HUDEP-2 (cell line): Measurements from ENCODE around the gene DPY19L3.
"Not testable (repeated sequence)": the region's sequence is repeated elsewhere in the genome, so short reads cannot be mapped to it uniquely, and the experiment has no call there.

Experiments
- DNase-seq, 76 experiments: peaks; one replicate each; lab custom pipeline; 2025; ENCODE audit not compliant: unreplicated experiment in 76 of 76; lab: John Stamatoyannopoulos, UW

Gene DPY19L3

DNA sequence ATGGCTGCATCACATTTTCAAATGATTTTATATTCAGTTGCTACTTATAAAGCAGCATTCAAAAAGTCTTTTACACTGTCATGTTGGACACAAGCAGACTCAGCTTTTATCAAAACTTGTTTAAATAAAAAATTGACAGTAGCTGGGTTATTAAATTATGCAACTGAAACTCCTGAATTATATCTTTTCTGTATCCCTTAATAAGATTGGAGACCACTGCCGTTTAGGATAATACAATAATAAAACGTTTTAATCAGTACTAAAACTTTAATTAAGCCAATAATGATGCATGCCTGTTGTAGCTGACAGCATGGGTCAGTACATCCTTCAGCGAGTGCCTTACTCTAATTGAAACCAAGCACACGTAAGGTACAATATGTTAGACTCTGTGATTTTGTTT, 78.0 kb downstream of the DPY19L3 start:
- no peak for DNase-seq

DNA sequence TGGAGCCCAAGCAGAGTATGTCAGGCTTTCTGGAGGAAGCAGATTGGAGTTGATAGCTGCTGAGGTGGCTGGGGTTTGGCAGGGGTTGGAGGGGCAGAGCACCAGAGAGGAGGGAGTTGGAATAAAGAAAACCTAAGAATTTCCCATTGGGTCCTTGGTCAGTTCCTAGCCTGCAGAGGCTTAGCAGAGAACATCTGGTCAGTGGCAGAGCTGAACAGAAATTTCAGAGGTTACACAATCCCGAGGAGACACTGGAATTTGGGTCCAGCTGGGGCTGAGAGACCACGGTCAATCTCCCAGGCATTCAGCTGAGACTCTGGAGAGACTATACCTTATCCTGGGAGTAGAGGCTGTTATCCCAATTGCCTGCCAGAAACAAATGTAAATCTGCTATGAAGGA, 84.4 kb downstream of the DPY19L3 start:
- no peak for DNase-seq

DNA sequence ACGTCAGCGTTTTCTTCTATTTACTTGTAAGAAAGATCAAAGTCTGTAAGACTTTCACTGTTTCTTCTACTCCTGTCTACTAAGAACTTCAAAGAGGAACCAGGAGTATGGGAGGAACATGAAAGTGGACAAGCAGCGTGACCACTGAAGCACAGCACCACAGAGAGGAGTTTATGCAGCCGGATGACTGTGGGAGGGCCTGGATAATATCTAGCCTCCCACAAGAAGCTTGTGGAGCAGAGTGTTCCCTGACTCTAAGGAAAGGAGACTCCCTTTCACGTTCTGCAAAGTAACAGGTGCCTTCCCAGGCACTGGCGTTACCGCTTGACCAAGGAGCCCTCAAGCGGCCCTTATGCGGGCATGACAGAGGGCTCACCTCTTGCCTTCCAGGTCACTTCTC, 91.8 kb downstream of the DPY19L3 start:
- no peak for DNase-seq

DNA sequence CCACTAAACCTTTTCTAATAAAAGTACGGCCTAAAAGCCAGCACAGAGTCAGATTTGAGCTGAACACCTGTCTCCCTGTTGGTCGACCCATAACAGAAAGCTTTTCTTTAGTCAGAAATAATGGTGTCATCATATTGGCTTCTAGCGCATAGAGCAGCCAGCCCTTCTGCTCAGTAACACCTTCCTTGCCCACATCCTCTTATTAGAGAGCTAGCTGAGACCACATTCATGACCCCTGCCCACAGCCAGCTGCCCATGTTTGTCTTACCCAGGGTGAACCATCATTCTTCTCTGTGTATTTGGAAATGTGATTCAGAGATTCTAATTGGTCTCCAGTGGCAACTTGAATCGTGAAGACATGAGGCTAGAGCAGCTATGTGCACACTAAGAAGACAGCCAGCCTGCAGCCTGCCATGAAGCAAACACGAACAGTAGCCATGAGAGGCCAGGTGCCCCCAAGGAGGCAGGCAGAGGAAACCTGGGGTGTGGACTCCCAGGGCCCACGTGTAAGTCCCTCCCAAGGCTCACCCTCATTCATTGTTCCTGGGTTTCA, 93.2 kb downstream of the DPY19L3 start:
- DNase-seq = no peak

DNA sequence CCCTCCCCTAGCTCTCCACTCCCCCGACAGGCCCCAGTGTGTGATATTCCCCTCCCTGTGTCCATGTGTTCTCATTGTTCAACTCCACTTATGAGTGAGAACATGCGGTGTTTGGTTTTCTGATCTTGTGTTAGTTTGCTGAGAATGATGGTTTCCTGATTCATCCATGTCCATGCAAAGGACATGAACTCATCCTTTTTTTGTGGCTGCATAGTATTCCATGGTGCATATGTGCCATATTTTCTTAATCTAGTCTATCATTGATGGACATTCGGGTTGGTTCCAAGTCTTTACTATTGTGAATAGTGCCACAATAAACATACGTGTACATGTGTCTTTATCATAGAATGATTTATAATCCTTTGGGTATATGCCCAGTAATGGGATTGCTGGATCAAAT, 106.9 kb downstream of the DPY19L3 start:
- DNase-seq = not testable (repeated sequence)

DNA sequence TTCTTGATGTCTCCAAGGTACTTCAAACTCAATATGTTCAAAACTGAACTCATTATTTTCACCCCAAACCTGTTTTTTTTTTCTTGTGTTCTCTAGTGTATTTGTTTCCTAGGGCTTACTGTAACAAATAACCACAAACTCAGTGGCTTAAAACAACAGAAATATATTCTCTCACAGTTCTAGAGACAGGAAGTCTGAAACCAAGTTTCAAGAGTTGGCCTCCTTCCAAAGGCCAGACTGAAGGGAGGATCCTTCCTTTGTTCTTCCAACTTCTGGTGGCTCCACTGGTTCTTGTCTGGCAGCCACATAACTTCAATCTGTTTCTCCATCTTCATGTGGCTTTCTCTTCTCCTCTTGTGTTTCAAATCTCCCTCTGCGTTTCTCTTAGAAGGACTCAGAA, 113.5 kb downstream of the DPY19L3 start:
- DNase-seq = no peak

DNA sequence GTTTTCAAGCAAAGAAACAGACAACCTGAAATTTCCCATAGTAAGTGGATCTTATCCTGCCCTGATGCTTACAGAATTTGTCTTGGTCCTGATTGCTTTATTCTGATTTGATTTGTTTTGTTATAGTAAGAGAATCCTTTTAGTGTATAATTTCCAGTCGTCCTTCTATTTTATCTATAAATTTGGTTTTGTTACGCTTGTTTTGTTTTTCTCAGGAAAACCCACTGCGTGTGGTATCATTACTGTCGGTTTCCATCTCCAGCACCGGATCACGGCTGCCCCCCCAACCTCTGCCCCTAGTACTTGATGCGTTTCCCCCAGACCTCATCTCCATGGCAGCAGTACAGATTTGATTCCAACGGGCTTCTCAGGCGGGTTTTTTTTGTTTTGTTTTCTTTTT, 117.4 kb downstream of the DPY19L3 start:
- no peak for DNase-seq

DNA sequence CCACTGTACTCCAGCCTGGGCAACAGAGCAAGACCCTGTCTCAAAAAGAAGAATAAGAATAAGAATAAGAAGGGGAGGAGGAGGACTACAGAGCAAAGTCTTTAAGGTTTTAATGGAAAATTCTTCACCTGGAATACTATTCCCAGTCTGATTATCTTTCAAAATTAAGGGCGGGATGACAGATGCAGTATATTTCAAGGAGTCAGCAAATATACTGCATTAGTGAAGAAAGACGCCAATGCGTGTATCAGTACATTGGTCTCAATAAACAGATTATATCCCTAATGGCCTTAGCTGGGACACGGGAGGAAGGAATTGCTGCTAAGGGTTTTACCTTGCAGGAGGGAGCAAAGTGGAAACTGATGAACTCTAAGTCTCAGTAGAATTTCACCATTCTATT, 121.3 kb downstream of the DPY19L3 start:
- DNase-seq = no peak

DNA sequence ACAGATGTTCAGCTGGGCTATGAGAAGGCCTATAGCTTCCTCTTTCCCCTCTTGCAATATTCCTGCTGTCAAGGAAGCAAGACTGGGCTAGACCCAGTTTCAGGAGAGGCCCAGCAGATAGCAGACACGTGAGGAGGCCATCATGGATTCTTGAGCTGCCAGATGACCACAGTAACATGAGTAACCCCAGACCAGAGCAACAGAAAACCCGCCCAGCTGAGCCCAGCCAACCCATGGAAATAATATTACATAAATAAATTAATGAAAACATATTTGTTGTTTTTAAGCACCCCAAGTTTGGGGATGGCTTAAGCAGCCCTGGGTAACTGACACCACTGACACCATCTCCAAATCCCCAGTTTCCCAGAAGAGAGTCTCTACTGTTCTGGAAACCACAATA, 125.2 kb downstream of the DPY19L3 start:
- no peak for DNase-seq

DNA sequence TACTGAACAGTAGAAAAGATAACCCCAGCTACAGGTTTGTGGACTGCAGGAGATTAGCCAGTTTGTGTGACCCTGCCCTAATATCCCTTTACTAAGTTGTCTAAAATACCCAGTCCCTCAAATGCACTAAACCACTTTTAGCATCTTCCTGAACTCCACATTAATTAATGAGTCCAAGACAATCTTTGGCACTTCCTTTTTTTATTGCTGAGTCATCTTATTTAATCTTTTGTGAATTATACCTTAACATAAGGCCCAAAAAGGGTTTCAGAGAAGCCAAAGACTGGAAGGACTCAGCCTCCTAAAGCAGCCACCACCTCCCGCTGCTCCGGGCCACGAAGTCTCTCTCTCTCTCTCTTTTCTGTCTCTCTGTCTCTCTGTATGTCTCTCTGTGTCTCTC, 126.7 kb downstream of the DPY19L3 start:
- DNase-seq = no peak
